ENCODE measurements around the gene TRIM26. TPM values are rescaled to one million over a fixed set of nuclear protein-coding genes. Genes with fewer than 3 reads are reported as not detected.
A peak's percentile ranks its signal among the peaks of the same experiment; 100 is the strongest.

TRIM26 gene
- total and polyA plus RNA-seq, 2 of the 13 experiments (the other 11 are each of a cell fraction or from before 2014, with no cell fraction given), result 27.1 to 38.7 TPM

DNA sequence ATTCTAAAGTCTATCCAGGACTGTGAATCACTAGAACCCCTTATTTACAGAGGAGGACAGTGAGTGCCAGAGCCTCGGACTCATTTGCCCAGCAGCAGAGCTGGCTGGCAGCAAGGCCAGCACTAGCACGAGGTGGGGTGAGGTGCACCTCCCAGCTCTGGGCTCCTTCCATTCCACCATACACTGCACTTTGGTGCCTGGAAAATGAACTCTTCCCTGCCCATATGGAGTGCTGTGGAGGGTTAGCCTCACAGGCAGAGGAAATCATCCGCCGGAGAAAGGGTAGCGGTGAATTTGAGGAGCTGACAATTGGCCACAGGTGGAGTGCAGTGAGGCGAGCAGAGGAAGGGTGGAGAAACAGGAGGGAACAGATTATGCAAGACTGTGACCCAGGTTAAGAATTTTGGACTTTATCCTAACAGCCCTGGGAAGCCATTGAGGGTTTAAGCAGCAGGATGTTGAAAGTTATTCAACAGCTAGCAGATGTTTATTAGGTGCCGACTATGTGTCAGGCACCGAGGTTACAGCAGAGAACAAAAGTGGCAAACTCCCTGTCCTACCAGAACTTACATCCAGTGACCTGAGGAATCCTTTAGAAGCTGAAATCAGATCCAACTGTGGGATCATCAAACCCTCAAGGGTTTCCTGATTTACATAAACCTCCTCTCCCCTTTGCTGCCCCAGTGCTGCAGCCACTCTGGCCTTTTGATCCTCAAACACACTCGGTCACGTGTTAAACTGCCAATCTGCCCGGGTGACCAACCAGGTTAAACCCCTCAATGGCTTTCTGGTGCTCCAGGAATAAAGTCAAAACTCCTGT lies 6.2 kb downstream of the TRIM26 start (continued):
- TF ChIP-seq ZNF205 (CRISPR knock-in tag; IDR thresholded peaks at IDR 0.05) (peak; percentile 47; the same call in 1 of the 2 replicates), NR2F2 (IDR thresholded peaks at IDR 0.05; ENCODE audit: borderline replicate concordance, low read depth) (peak; percentile 84), ZNF614 (CRISPR knock-in tag; IDR thresholded peaks at IDR 0.05; ENCODE audit: borderline replicate concordance) (peak; percentile 92; the same call in 1 of the 2 replicates), ZNF354B (CRISPR knock-in tag; IDR thresholded peaks at IDR 0.05) (peak; percentile 94; the same call in 1 of the 2 replicates), ZNF251 (CRISPR knock-in tag; IDR thresholded peaks at IDR 0.05) (peak; percentile 66; the same call in 1 of the 2 replicates), ONECUT2 (CRISPR knock-in tag; IDR thresholded peaks at IDR 0.05) (0 out of 2 replicates have a peak, but pooled peaks have one; percentile 56), ZSCAN22 (CRISPR knock-in tag; IDR thresholded peaks at IDR 0.05) (no peak; the same call in 1 of the 2 replicates), MBNL3 (CRISPR knock-in tag; conservative IDR thresholded peaks at IDR 0.05) (no peak), ZNF629 (CRISPR knock-in tag; conservative IDR thresholded peaks at IDR 0.05) (no peak; the same call in 1 of the 2 replicates), LCORL (IDR thresholded peaks at IDR 0.05) (peak; percentile 97), LCORL (CRISPR knock-in tag; IDR thresholded peaks at IDR 0.05) (peak; percentile 99), SSRP1 (CRISPR knock-in tag; IDR thresholded peaks at IDR 0.05) (no peak; the same call in 1 of the 2 replicates), BRD4 (CRISPR knock-in tag; IDR thresholded peaks at IDR 0.05) (peak; percentile 78; the same call in 1 of the 2 replicates), ATF1 (CRISPR knock-in tag; IDR thresholded peaks at IDR 0.05) (no peak), ZNF160 (CRISPR knock-in tag; IDR thresholded peaks at IDR 0.05) (peak; percentile 63; the same call in 1 of the 2 replicates), PITX1 (CRISPR knock-in tag; IDR thresholded peaks at IDR 0.05) (peak; percentile 93), SRSF9 (IDR thresholded peaks at IDR 0.05; ENCODE audit: borderline replicate concordance, insufficient read depth, low read depth, low read length, poor library complexity, severe bottlenecking) (no peak), SCMH1 (CRISPR knock-in tag; IDR thresholded peaks at IDR 0.05; ENCODE audit: borderline replicate concordance) (no peak), ZNF225 (CRISPR knock-in tag; IDR thresholded peaks at IDR 0.05) (no peak; the same call in 1 of the 2 replicates), YY1 (IDR thresholded peaks at IDR 0.05; ENCODE audit: insufficient read depth, insufficient replicate concordance, low read depth, low read length) (peak; percentile 65), GPN1 (CRISPR knock-in tag; IDR thresholded peaks at IDR 0.05; ENCODE audit: borderline replicate concordance) (no peak; the same call in 1 of the 2 replicates), ZNF607 (CRISPR knock-in tag; IDR thresholded peaks at IDR 0.05; ENCODE audit: borderline replicate concordance) (no peak), PHF8 (CRISPR knock-in tag; IDR thresholded peaks at IDR 0.05) (no peak; the same call in none of the 2 replicates), ZNF550 (CRISPR knock-in tag; IDR thresholded peaks at IDR 0.05; ENCODE audit: borderline replicate concordance) (no peak)
- TF ChIP-seq, protein P1, sequence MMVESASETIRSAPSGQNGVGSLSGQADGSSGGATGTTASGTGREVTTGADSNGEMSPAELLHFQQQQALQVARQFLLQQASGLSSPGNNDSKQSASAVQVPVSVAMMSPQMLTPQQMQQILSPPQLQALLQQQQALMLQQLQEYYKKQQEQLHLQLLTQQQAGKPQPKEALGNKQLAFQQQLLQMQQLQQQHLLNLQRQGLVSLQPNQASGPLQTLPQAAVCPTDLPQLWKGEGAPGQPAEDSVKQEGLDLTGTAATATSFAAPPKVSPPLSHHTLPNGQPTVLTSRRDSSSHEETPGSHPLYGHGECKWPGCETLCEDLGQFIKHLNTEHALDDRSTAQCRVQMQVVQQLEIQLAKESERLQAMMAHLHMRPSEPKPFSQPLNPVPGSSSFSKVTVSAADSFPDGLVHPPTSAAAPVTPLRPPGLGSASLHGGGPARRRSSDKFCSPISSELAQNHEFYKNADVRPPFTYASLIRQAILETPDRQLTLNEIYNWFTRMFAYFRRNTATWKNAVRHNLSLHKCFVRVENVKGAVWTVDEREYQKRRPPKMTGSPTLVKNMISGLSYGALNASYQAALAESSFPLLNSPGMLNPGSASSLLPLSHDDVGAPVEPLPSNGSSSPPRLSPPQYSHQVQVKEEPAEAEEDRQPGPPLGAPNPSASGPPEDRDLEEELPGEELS (CRISPR knock-in tag; IDR thresholded peaks at IDR 0.05), result peak; percentile 87
- TF ChIP-seq, protein P2, sequence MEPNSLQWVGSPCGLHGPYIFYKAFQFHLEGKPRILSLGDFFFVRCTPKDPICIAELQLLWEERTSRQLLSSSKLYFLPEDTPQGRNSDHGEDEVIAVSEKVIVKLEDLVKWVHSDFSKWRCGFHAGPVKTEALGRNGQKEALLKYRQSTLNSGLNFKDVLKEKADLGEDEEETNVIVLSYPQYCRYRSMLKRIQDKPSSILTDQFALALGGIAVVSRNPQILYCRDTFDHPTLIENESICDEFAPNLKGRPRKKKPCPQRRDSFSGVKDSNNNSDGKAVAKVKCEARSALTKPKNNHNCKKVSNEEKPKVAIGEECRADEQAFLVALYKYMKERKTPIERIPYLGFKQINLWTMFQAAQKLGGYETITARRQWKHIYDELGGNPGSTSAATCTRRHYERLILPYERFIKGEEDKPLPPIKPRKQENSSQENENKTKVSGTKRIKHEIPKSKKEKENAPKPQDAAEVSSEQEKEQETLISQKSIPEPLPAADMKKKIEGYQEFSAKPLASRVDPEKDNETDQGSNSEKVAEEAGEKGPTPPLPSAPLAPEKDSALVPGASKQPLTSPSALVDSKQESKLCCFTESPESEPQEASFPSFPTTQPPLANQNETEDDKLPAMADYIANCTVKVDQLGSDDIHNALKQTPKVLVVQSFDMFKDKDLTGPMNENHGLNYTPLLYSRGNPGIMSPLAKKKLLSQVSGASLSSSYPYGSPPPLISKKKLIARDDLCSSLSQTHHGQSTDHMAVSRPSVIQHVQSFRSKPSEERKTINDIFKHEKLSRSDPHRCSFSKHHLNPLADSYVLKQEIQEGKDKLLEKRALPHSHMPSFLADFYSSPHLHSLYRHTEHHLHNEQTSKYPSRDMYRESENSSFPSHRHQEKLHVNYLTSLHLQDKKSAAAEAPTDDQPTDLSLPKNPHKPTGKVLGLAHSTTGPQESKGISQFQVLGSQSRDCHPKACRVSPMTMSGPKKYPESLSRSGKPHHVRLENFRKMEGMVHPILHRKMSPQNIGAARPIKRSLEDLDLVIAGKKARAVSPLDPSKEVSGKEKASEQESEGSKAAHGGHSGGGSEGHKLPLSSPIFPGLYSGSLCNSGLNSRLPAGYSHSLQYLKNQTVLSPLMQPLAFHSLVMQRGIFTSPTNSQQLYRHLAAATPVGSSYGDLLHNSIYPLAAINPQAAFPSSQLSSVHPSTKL (CRISPR knock-in tag; IDR thresholded peaks at IDR 0.05), result peak; percentile 93
